DMS53 (cell line): ENCODE results near the gene ANP32E.

Experiments
- DNase-seq: peaks from one replicate; lab custom pipeline; 2025; lab: John Stamatoyannopoulos, UW

ANP32E gene

DNA sequence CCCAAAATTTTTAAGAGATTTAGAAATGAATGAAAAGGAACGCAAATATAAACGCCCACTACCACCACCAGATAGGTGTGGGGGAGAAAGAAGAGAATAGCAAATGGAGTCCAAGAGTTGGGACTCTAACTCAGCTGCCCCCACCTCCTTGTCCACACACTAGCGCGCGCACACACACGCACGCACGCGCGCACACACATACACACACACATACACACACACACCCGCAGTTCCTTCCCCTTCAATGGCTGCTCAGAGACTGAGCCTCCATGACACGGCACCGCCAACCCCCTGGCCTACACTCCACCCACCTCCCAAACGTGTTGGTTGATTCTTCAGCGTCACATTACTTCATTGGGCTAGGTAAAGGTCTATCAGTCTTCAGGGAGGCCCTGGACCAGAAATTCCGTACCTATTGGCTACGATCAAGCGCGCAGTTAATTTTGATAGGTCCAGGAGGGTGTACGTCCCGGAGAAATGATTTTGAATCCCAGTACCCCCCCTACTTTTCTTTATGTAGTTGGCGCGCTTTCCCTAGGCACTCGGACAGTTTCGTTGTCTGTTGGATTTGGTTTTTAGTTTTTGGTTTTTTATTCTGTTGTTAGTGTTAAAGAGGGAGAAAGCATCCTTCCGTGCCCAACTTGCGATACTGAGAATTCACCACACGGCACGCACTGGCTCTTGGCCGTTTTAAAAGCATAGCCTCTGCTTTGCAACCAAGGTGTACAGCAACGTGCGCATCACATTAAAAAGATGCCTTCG, at the start of gene ANP32E:
Gene ANP32E, minus strand, starts transcription at position 261 of the 762 bp plus-strand sequence. CDS start 326 bp downstream, outside the sequence.
- peak; percentile 99 for DNase-seq

DNA sequence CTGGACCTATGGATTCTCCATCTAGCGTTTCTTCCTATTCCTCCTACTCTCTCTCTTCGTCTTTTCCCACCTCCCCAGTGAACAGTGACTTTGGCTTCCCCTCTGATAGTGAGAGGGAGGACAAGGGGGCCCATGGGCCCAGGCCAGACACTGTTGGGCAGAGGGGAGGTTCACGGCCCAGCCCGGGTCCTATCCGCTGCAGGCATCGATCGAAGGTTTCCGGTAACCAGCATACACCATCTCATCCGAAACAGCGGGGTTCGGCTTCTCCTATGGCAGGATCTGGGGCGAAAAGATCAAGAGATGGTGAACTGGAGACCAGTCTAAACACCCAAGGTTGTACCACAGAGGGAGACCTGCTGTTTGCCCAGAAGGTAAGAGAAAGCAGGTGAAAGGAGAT, 47.3 kb upstream of the ANP32E start:
- no peak for DNase-seq

GRCh38 chr1:150282558-150282958, 46.6 kb upstream of the ANP32E start:
- DNase-seq = no peak

DNA sequence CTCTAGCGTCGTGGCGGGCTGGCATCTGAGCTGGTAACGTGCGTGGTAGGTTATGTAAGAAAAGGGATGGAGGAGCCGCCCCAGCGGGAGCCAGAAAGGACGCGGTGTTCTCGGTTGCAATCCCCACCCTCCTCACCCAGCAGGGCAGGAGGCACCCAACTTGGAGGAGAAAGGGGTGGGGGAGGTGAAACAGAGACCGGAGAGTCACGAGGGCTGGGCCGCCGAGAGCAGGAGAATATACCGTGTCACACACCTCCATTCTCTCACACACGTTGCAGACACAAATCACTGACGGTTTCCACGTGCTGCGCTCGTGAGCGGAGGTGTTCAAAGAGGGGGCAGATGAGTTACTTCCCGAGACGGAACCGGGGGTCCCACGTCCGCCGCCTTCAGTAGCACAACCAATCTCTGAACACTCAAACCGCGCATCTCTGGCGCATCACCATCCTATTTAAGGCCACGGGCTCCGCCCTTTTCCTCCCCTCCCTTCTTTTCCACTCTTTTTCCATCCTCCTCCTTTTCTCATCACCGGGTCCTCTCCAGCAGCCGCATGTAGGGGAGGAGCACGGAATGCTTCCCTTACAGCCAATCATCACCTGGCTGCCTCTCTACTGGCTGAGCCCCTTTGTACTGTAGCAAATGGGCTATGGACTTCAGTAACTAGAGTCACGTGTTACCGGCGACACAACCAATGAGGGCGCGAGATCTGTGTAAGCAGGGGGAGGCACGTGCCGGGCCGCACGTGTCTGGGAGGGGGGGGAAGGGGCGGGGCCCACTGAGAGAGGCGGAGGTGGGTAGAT, 46.0 kb upstream of the ANP32E start, which contains the start of gene CIART:
Gene CIART, plus strand, starts transcription at position 797 of the 800 bp plus-strand sequence. CDS start 714 bp downstream, outside the sequence.
- peak; percentile 99 for DNase-seq

DNA sequence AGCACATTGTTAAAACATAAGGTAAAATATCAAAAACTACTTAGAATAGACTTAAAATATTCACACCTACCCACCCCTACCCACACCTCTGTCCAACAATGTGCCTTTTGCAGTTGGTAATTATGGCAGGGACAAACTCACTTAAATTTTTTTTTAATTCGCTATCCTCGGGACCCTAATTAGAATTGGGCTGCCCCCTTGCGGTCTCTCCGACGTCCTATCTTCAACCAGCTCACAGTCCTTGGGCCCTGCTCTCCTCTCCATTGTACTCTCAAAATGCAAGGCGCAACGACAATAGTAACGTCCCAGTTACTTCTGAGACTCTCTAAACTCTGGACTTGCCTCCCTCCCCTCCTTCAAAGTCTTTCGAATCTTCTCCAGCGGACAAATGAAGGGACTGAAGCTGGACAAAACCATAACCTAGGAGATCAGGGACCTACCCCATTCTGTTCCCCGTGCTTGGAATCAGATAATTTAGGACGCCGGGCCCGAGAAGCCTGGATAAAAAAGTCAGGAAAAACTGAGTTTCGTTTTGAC, 45.4 kb upstream of the ANP32E start:
- DNase-seq = peak; percentile 81

DNA sequence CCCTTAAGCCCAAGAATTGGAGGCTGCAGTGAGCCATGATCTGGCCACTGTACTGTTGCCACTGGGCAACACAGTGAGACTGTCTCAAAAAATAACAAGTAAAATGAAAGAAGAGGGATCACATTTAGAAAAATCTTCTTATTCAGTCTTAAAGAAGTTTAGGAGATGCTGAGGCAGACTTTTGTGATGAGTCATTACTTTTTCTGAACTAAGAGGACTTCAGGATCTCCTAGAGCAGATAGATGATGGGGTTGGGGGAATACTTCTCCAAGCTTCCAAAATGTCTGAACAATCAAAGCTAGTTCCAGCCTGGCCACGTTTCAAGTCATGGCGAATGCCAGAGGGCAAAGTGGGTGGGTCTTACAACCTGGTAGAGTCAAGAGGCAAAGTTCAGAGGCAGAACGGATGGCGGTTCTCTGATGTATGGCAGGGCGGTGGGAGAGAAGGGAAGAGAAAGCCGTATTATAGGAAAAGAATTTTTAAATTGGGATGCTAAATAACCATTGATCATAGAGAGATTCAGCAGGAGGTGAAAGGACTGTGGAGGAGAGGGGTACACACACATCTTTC, 44.3 kb upstream of the ANP32E start:
- DNase-seq = no peak

DNA sequence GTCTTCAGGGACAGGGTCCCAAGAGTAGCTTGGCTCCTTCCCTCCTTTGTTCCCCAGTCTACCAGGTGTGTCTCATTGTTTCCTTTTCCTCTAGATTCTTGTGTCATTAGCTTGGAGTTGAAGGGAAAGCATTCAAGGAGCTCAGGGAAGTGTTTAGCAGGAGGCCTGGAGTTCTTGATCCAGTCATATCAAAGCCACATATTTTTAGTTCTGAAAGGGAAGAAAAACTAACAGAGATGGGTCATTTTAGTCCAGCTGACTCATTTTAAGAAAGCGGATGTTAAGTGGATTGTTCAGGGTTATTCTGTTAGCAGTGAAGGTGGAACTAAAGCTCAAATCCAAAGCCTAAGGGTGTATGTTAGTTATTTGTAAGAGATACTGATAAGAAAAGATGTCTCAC, 37.4 kb upstream of the ANP32E start:
- no peak for DNase-seq

- no peak for DNase-seq
Observed at GRCh38 chr1:150271291-150271959, 35.5 kb upstream of the ANP32E start.

DNA sequence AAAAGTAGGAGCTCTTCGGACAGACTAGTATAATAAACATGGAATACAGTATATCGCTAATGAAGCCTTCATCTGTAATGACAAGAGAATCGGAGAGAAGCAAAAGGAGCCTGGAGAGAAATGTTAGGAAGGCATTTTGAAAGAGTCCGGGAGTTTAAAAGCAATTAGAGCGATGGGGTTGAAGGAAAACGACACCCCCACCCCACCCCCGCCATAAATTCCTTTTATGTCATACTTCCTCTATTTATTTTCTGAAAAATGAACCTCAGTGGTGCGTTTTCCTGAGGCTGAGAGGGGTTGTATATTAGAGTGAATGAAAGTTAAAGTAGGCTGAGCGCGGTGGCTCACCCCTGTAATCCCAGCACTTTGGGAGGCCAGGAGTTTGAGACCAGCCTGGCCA, 33.5 kb upstream of the ANP32E start:
- DNase-seq = no peak

GRCh38 chr1:150268705-150269403, 32.9 kb upstream of the ANP32E start, which contains the start of gene APH1A:
Gene APH1A (minus strand): TSS chr1:150269016. CDS start chr1:150268810, 206 bp downstream.
- DNase-seq = peak; percentile 98

- DNase-seq = peak; percentile 70
Observed at GRCh38 chr1:150268340-150268704, 32.4 kb upstream of the ANP32E start.

DNA sequence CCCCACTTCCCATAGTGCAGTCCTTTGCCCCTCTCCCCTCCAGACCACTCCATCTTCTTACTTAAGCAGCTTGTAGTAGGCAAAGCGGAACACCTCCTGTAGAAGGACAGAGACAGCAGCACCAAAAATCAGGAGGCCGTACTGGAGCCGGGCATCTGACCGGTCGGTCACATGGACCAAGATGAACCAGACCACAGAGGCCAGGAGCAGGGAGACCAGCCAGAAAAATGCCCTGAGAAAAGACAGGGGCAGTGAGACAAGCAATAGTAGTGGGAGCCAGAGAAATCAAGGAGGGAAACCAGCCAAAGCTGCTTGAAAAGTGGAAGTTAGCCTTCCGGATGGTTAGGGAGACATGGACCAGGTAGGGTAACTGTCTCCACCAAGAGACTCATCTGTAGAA, 32.0 kb upstream of the ANP32E start:
- DNase-seq = no peak

DNA sequence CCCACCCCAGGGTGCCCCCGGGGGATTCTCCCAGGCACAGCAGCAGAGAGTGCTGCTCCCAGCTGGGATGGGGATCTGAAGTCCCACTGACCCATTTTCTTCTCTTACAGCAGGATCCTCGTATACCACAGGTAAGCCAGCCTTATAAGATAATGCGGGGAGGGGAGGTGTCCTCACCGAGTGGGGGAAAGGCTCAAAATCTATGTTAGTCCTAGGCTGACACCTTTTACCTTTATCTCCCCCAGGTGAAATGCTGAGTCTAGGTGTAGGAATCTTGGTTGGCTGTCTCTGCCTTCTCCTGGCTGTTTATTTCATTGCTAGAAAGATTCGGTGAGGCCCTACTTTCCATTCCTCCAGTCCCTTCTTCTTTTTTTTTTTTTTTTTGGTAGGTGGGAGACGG, 27.6 kb upstream of the ANP32E start:
- DNase-seq = no peak

DNA sequence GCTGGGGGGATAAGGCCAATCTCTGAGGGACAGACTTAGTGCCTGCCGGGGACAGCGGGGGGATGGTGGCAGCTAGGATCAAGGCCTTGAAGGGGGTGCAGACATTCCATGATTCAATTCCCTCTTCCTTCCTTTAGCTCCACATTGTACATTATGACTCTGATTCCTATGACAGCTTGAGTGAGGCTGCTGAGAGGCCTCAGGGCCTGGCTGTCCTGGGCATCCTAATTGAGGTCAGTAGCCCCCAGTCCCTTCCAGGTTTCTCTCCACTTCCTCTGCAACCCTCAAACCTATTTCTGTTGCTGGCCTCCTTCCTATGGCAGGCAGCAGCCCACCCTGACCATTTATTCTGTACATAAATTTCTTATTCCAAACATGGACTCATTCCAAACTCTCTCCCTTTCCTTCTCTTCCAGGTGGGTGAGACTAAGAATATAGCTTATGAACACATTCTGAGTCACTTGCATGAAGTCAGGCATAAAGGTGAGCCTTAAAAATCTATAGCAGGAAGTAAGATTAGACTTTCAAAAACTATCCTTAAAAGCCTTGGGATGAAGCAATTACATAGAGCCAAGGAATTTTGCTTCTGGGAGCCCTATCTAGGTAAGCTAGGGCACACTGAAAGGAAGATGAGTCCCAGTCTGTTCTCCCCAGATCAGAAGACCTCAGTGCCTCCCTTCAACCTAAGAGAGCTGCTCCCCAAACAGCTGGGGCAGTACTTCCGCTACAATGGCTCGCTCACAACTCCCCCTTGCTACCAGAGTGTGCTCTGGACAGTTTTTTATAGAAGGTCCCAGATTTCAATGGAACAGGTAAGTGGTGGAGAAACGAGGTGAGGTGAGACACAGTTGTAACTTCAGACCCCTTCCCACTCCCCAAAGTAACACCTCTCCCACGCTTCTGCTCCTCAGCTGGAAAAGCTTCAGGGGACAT, 26.7 kb upstream of the ANP32E start:
- no peak for DNase-seq

DNA sequence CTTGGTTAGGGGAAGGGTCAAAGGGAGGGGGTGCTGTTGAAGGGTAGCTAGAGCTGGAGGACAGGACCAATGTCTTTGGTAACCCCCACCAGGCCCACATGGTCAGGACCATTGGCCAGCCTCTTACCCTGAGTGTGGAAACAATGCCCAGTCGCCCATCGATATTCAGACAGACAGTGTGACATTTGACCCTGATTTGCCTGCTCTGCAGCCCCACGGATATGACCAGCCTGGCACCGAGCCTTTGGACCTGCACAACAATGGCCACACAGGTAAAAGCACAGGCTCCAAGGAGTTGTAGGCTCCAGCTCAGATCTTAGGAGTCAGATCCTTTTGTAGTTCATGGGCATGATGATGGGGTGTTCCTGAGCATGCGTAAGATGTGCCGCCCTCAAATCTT, 25.5 kb upstream of the ANP32E start:
- no peak for DNase-seq

DNA sequence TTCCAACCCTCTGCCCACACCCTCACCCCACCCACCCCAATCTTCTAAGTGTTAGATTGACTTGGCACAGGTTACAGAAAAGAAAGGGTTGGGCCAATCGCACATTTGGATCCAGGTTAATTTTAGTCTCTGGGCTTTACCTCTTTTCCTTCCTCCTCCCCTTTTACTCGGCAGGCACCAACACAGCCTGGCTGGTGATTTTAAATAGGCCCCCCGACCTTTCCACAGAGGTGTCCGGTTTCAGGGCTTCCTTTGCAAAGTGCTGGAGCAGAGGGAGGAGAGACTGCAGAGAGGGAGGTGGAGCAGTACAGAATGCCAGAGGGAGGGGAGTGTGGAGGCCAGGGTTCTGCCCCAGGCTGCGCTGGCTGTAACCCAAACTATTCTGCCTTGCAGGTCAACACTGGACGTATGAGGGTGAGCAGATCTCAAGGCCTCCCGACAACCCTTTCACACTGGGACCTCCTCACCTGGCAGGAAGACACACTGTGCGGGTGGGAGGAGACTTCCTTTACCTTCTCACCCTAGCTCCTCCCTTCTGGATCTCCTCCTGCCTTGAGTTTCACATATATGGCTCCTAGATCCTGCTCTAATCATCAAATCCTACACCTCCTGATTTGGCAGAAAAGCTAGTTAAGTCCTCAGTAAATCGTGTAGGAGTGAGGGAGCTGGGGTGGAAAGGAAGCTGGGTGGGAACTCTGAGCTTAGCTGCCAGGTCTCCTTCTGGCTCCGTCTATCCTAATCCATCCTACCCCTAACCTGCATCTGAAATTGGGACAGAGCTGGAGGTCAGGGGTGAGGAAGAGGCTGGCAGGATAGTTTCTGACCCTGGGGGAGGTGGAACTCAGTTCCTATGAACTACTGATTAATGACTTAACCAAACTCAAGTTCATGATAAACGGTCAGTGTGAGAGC, 24.1 kb upstream of the ANP32E start:
- no peak for DNase-seq

GRCh38 chr1:150259217-150259616, 23.3 kb upstream of the ANP32E start:
- no peak for DNase-seq

DNA sequence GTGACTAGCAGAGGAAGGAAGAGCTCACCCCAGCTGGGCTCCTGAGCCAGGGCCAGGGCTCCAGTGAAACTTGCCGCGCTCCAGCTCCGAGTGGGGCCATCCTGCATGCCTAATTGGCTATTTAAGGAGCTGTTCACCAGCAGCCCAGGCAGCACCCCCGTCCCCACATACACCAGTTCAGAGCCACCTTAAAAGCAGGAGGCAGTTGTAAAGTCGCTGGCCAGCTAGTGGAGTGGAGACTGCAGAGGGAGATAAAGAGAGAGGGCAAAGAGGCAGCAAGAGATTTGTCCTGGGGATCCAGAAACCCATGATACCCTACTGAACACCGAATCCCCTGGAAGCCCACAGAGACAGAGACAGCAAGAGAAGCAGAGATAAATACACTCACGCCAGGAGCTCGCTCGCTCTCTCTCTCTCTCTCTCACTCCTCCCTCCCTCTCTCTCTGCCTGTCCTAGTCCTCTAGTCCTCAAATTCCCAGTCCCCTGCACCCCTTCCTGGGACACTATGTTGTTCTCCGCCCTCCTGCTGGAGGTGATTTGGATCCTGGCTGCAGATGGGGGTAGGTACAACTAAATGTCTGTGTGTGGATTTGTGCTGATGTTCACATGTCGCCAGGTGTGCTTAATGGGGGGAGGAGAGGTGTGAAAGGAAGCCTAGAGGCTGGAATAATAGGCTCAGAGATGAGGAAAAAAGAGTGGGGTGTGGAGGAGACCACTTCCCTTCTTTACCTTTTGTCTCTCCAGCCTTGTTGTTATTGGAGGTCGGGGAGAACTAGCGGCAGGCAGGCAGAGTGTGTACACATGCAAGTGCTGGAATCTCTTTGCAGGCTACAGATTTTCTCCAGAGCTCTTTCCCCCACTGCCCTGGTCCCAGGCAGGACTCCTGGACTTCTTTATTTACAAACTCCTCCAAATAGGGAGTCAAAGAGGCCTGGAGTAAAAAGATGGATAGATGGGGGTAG, 22.0 kb upstream of the ANP32E start, which contains the start of gene CA14:
Gene CA14, plus strand, starts transcription at position 151 of the 962 bp plus-strand sequence. Its CDS starts 355 bp downstream, at position 506.
- DNase-seq = no peak
